ENCODE measurements around the gene VWA8.

DNA sequence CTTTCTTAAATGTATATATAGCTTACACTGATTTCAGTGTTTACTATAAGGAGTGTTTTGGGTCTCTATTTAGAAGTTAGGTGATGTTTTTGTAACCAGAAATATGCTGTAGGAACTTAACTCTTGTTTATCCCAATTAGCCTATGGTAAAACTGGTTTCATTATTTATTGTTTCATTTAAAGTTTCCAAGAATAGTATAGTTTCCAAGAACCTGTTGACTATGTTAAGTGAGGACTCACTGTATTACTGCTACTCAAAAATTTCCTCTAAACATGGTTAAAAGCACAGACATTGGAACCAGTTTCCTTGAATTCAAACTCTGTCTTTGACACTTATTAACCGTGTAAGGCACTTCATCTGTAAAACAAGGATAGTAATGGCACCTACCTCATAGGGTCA lies 316.2 kb downstream of the VWA8 start:
- TF ChIP-seq CTCF (IDR thresholded peaks at IDR 0.05) = no peak
- TF ChIP-seq POLR2A (IDR thresholded peaks at IDR 0.05) = no peak
